ENCODE measurements around the gene PRX. TPM values are rescaled to one million over a fixed set of nuclear protein-coding genes. Genes with fewer than 3 reads are reported as not detected.

PRX gene
- polyA plus RNA-seq, 1 donor from 2014 or later = 0.20 TPM

- Histone ChIP-seq H3K79me2 (replicated peaks; ENCODE audit: insufficient read depth, low read length) (peaks cover 15% of the 10 kb centered on the region), H2AFZ (ENCODE audit: low read depth, low read length) (no peak overlapping the region), H3K9ac (ENCODE audit: low read length) (no peak overlapping the region), H3K9me2 (ENCODE audit: insufficient read depth, low read length) (no peaks in the 10 kb centered on the region), H3K4me2 (ENCODE audit: low read length) (no peak overlapping the region), H3F3A (ENCODE audit: insufficient read depth, low read length, poor library complexity, severe bottlenecking) (no peaks in the 10 kb centered on the region), H3K4me3 (ENCODE audit: low read length) (no peak overlapping the region), H3K27me3 (ENCODE audit: insufficient read depth, low read depth, low read length) (no peaks in the 10 kb centered on the region), H3K9me3 (ENCODE audit: low read length) (no peaks in the 10 kb centered on the region), H3K27ac (ENCODE audit: low read length) (no peak overlapping the region), H4K20me1 (ENCODE audit: insufficient read depth) (no peaks in the 10 kb centered on the region), H3K36me3 (ENCODE audit: insufficient read depth, low read length) (no peaks in the 10 kb centered on the region)
- TF ChIP-seq MXI1 (conservative IDR thresholded peaks at IDR 0.05; ENCODE audit: poor library complexity, severe bottlenecking) = no peak
- no peak for TF ChIP-seq TAF1 (IDR thresholded peaks at IDR 0.05; ENCODE audit: low read depth)
- no peak for TF ChIP-seq RAD21 (conservative IDR thresholded peaks at IDR 0.05)
- TF ChIP-seq EP300 (conservative IDR thresholded peaks at IDR 0.05; ENCODE audit: poor library complexity, severe bottlenecking) = no peak
- no peak for TF ChIP-seq EZH2 (IDR thresholded peaks at IDR 0.05; ENCODE audit: borderline replicate concordance, insufficient read depth, low read length, poor library complexity, severe bottlenecking)
Observed at GRCh38 chr19:40362160-40362559, 51.0 kb downstream of the PRX start.

- Histone ChIP-seq H3K9me3 (ENCODE audit: low read length) (no peaks in the 10 kb centered on the region), H3K27me3 (ENCODE audit: insufficient read depth, low read depth, low read length) (no peaks in the 10 kb centered on the region), H3K4me2 (ENCODE audit: low read length) (no peak overlapping the region), H3K9me2 (ENCODE audit: insufficient read depth, low read length) (no peaks in the 10 kb centered on the region), H3F3A (ENCODE audit: insufficient read depth, low read length, poor library complexity, severe bottlenecking) (no peaks in the 10 kb centered on the region), H3K36me3 (ENCODE audit: insufficient read depth, low read length) (no peaks in the 10 kb centered on the region), H3K4me3 (ENCODE audit: low read length) (no peak overlapping the region), H3K79me2 (replicated peaks; ENCODE audit: insufficient read depth, low read length) (peaks cover 9% of the 10 kb centered on the region), H3K27ac (ENCODE audit: low read length) (no peak overlapping the region), H3K9ac (ENCODE audit: low read length) (no peak overlapping the region), H4K20me1 (ENCODE audit: insufficient read depth) (no peaks in the 10 kb centered on the region), H2AFZ (ENCODE audit: low read depth, low read length) (no peak overlapping the region)
- no peak for TF ChIP-seq TAF1 (IDR thresholded peaks at IDR 0.05; ENCODE audit: low read depth)
- no peak for TF ChIP-seq EP300 (conservative IDR thresholded peaks at IDR 0.05; ENCODE audit: poor library complexity, severe bottlenecking)
- TF ChIP-seq REST (IDR thresholded peaks at IDR 0.05; ENCODE audit: borderline replicate concordance) = no peak
- TF ChIP-seq EZH2 (IDR thresholded peaks at IDR 0.05; ENCODE audit: borderline replicate concordance, insufficient read depth, low read length, poor library complexity, severe bottlenecking) = no peak
- TF ChIP-seq CTCF (IDR thresholded peaks at IDR 0.05; ENCODE audit: poor library complexity, severe bottlenecking) = no peak
- TF ChIP-seq RAD21 (conservative IDR thresholded peaks at IDR 0.05) = no peak
- no peak for TF ChIP-seq MXI1 (conservative IDR thresholded peaks at IDR 0.05; ENCODE audit: poor library complexity, severe bottlenecking)
- no peak for TF ChIP-seq SMC3 (conservative IDR thresholded peaks at IDR 0.05; ENCODE audit: poor library complexity)
- TF ChIP-seq POLR2AphosphoS5 (IDR thresholded peaks at IDR 0.05) = no peak
Observed at GRCh38 chr19:40360708-40361241, 52.4 kb downstream of the PRX start.

All from neural cell (in vitro differentiated cells).